Measurements from ENCODE around the gene TXNL4B. TPM values are rescaled to one million over a fixed set of nuclear protein-coding genes. Genes with fewer than 3 reads are reported as not detected.

The TXNL4B gene
- total RNA-seq, 1 experiment from 2014 or later: 7.7 TPM

- DNase-seq (ENCODE audit: low read depth, low spot score) (no peak), ATAC-seq (no peak)
- TF ChIP-seq SIN3A (IDR thresholded peaks at IDR 0.05; ENCODE audit: borderline replicate concordance, insufficient read depth, low read depth, low read length) (no peak), TCF7L2 (IDR thresholded peaks at IDR 0.05; ENCODE audit: low read depth, low read length) (no peak), POLR2AphosphoS5 (IDR thresholded peaks at IDR 0.05; ENCODE audit: low read depth, low read length) (no peak), CTCF (IDR thresholded peaks at IDR 0.05) (no peak), REST (IDR thresholded peaks at IDR 0.05; ENCODE audit: insufficient read depth in 1 of 2, low read depth in 2 of 2, low read length in 1 of 2) (no peak)
- POLR2A ChIA-PET: no interaction called here
- no peak overlapping the region for H3K27ac ChIP-seq (ENCODE audit: low read length)
- no peaks in the 10 kb centered on the region for H3K9me3 ChIP-seq (ENCODE audit: control insufficient read depth, insufficient read depth, low read depth, low read length)
- intact Hi-C loops (cut with micrococcal nuclease; ENCODE audit: unreplicated experiment) (no loop called here), in situ Hi-C loops (cut with HindIII; ENCODE audit: low pct_unique_long_range_greater_than_20kb, low sequenced_read_pairs) (no loop called here)
- H3K27me3 ChIP-seq (ENCODE audit: control insufficient read depth, insufficient read depth, low read length): no peaks in the 10 kb centered on the region
- CTCF ChIA-PET: no interaction called here
- no peak overlapping the region for H3K4me3 ChIP-seq (ENCODE audit: low read depth in 2 of 2, low read length in 2 of 2)
- H3K4me1 ChIP-seq (ENCODE audit: control insufficient read depth, insufficient read depth, low read length): no peaks in the 10 kb centered on the region
- no TSS peak for BruUV-seq (replicated peaks)
- H3K36me3 ChIP-seq (ENCODE audit: control insufficient read depth, insufficient read depth, low read length): no peaks in the 10 kb centered on the region
These were observed 26.6 kb upstream of the TXNL4B start for GRCh38 chr16:72120026-72120425.

- Histone ChIP-seq H3K9me3 (ENCODE audit: control insufficient read depth, insufficient read depth, low read depth, low read length) (no peaks in the 10 kb centered on the region), H3K4me3 (ENCODE audit: low read depth in 2 of 2, low read length in 2 of 2) (no peak overlapping the region), H3K4me1 (ENCODE audit: control insufficient read depth, insufficient read depth, low read length) (no peaks in the 10 kb centered on the region), H3K27me3 (ENCODE audit: control insufficient read depth, insufficient read depth, low read length) (no peaks in the 10 kb centered on the region), H3K36me3 (ENCODE audit: control insufficient read depth, insufficient read depth, low read length) (peaks cover 2% of the 10 kb centered on the region; the same call in 1 of the 2 replicates), H3K27ac (ENCODE audit: low read length) (no peak overlapping the region)
- ChIA-PET CTCF (no interaction called here), POLR2A (no interaction called here)
- no TSS peak for BruUV-seq (replicated peaks)
- in situ Hi-C loops (cut with HindIII; ENCODE audit: low pct_unique_long_range_greater_than_20kb, low sequenced_read_pairs) (no loop called here), intact Hi-C loops (cut with micrococcal nuclease; ENCODE audit: unreplicated experiment) (no loop called here)
- TF ChIP-seq TCF7L2 (IDR thresholded peaks at IDR 0.05; ENCODE audit: low read depth, low read length): no peak
- no peak for TF ChIP-seq POLR2AphosphoS5 (IDR thresholded peaks at IDR 0.05; ENCODE audit: low read depth, low read length)
- no peak for TF ChIP-seq SIN3A (IDR thresholded peaks at IDR 0.05; ENCODE audit: borderline replicate concordance, insufficient read depth, low read depth, low read length)
- no peak for TF ChIP-seq REST (IDR thresholded peaks at IDR 0.05; ENCODE audit: insufficient read depth in 1 of 2, low read depth in 2 of 2, low read length in 1 of 2)
- no peak for TF ChIP-seq CTCF (IDR thresholded peaks at IDR 0.05)
- ATAC-seq (no peak), DNase-seq (ENCODE audit: low read depth, low spot score) (no peak)
These were observed 20.2 kb upstream of the TXNL4B start for GRCh38 chr16:72113616-72113945.

All from Panc1 (cell line).